Measurements from ENCODE around the gene KISS1R. TPM values are rescaled to one million over a fixed set of nuclear protein-coding genes. Genes with fewer than 3 reads are reported as not detected.
"Not testable (repeated sequence)": the region's sequence is repeated elsewhere in the genome, so short reads cannot be mapped to it uniquely, and the experiment has no call there.

KISS1R gene
- total RNA-seq, 4 donors from 2014 or later, result not detected

- Histone ChIP-seq H3K4me1 (peaks cover 0 to 15% (median 3%) of the 10 kb centered on the region in 4 donors), H3K27ac (no peak overlapping the region), H3K36me3 (peaks cover 0 to 75% (median 9%) of the 10 kb centered on the region in 3 donors), H3K9me3 (no peaks in the 10 kb centered on the region), H3K4me3 (no peak overlapping the region), H3K27me3 (no peaks in the 10 kb centered on the region)
- TF ChIP-seq EP300 (IDR thresholded peaks at IDR 0.05) (no peak), CTCF (IDR thresholded peaks at IDR 0.05) (no peak), POLR2A (IDR thresholded peaks at IDR 0.05) (no peak)
- whole genome bisulfite sequencing, 2 donors, result 86% methylated on average over 30 of the region's 30 CpGs
- no peak for DNase-seq (ENCODE audit: low spot score in 2 of 2)
Observed at GRCh38 chr19:888581-889385, 28.4 kb upstream of the KISS1R start.

- H3K27ac ChIP-seq, result no peak overlapping the region
- no peak for DNase-seq (ENCODE audit: low spot score in 2 of 2)
- TF ChIP-seq EP300 (IDR thresholded peaks at IDR 0.05) (no peak), CTCF (IDR thresholded peaks at IDR 0.05) (no peak), POLR2A (IDR thresholded peaks at IDR 0.05) (no peak)
- H3K4me1 ChIP-seq, result peaks cover 0 to 15% (median 3%) of the 10 kb centered on the region in 4 donors
- H3K27me3 ChIP-seq, result no peaks in the 10 kb centered on the region
- H3K9me3 ChIP-seq, result no peaks in the 10 kb centered on the region
- WGBS, 2 donors, result 89 to 90% methylated on average over 17 to 21 of the region's 26 CpGs
- peaks cover 0 to 65% (median 9%) of the 10 kb centered on the region in 3 donors for H3K36me3 ChIP-seq
- H3K4me3 ChIP-seq, result no peak overlapping the region
Observed at GRCh38 chr19:889662-890295, 27.4 kb upstream of the KISS1R start.

- no peak for DNase-seq (ENCODE audit: low spot score in 2 of 2)
- H3K27ac ChIP-seq, result no peak overlapping the region
- WGBS, 2 donors, result 85 to 87% methylated on average over 13 to 16 of the region's 18 CpGs
- no peak for TF ChIP-seq POLR2A (IDR thresholded peaks at IDR 0.05)
- TF ChIP-seq CTCF (IDR thresholded peaks at IDR 0.05), result no peak
- TF ChIP-seq EP300 (IDR thresholded peaks at IDR 0.05), result no peak
- H3K27me3 ChIP-seq, result no peaks in the 10 kb centered on the region
- peaks cover 0 to 54% (median 3%) of the 10 kb centered on the region in 3 donors for H3K36me3 ChIP-seq
- peaks cover 0 to 15% (median 3%) of the 10 kb centered on the region in 4 donors for H3K4me1 ChIP-seq
- H3K4me3 ChIP-seq, result no peak overlapping the region
- H3K9me3 ChIP-seq, result no peaks in the 10 kb centered on the region
Observed at GRCh38 chr19:890831-891230, 26.3 kb upstream of the KISS1R start.

GRCh38 chr19:891421-892200 lies 25.5 kb upstream of the KISS1R start:
- 82% methylated on average over 36 to 40 of the region's 50 CpGs for WGBS, 2 donors
- H3K9me3 ChIP-seq; DNase-seq (ENCODE audit: low spot score in 2 of 2); H3K27me3 ChIP-seq: not testable (repeated sequence)
- Histone ChIP-seq H3K4me1 (peaks cover 0 to 15% (median 3%) of the 10 kb centered on the region in 4 donors), H3K4me3 (peak overlapping the region in 3 of 4 donors; percentile 65 to 90 (median 76)), H3K27ac (peak overlapping the region in 3 of 4 donors; percentile 88 to 96 (median 92)), H3K36me3 (peaks cover 0 to 47% (median 0%) of the 10 kb centered on the region in 3 donors)

- H3K9me3 ChIP-seq, result no peaks in the 10 kb centered on the region
- H3K27ac ChIP-seq, result peak overlapping the region; percentile 88 to 96 (median 92)
- peaks cover 0 to 15% (median 3%) of the 10 kb centered on the region in 4 donors for H3K4me1 ChIP-seq
- peak overlapping the region; percentile 65 to 92 (median 83) for H3K4me3 ChIP-seq
- no peak for DNase-seq (ENCODE audit: low spot score in 2 of 2)
- H3K27me3 ChIP-seq, result no peaks in the 10 kb centered on the region
- no peak for TF ChIP-seq POLR2A (IDR thresholded peaks at IDR 0.05)
- WGBS, 2 donors, result 5% methylated on average over 18 to 23 of the region's 27 CpGs
- H3K36me3 ChIP-seq, result peaks cover 0 to 43% (median 0%) of the 10 kb centered on the region in 3 donors
Observed at GRCh38 chr19:892243-892893, 24.8 kb upstream of the KISS1R start.
